Measurements from ENCODE around the gene PID1. TPM values are rescaled to one million over a fixed set of nuclear protein-coding genes. Genes with fewer than 3 reads are reported as not detected.
"Not testable (repeated sequence)": the region's sequence is repeated elsewhere in the genome, so short reads cannot be mapped to it uniquely, and the experiment has no call there.

The PID1 gene
- total RNA-seq, 1 donor from 2014 or later, result 0.34 TPM

DNA sequence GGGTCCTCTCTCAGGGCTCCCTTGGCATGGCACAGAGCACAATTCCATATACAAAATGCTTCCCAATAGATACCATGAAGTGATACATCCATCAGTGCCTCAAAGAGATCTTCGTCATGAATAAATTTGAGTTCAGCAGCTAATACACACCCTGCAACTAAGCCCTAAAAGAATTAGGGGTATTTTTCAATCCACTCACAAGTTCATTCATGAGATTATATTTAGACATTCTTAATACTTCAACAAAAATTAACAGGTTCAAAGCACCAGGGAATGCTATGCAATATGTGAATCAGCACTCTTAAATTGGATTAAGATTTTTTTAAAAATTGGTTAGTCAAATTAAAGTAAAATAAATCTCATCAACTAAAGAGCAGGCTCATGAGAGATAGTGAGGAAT is 79.7 kb downstream of the PID1 start:
- no peaks in the 10 kb centered on the region for H3K36me3 Mint-ChIP-seq (ENCODE audit: insufficient read depth)
- peaks cover 15% of the 10 kb centered on the region for H3K9me3 Mint-ChIP-seq (ENCODE audit: low read depth)
- DNase-seq (ENCODE audit: low spot score, unreplicated experiment), result no peak
- no peaks in the 10 kb centered on the region for H3K27me3 Mint-ChIP-seq
- no peaks in the 10 kb centered on the region for H3K4me1 Mint-ChIP-seq (ENCODE audit: low read depth)
- H3K27ac Mint-ChIP-seq, result no peak overlapping the region
- H3K4me3 Mint-ChIP-seq (ENCODE audit: low read depth), result no peak overlapping the region
- TF ChIP-seq, protein P1, sequence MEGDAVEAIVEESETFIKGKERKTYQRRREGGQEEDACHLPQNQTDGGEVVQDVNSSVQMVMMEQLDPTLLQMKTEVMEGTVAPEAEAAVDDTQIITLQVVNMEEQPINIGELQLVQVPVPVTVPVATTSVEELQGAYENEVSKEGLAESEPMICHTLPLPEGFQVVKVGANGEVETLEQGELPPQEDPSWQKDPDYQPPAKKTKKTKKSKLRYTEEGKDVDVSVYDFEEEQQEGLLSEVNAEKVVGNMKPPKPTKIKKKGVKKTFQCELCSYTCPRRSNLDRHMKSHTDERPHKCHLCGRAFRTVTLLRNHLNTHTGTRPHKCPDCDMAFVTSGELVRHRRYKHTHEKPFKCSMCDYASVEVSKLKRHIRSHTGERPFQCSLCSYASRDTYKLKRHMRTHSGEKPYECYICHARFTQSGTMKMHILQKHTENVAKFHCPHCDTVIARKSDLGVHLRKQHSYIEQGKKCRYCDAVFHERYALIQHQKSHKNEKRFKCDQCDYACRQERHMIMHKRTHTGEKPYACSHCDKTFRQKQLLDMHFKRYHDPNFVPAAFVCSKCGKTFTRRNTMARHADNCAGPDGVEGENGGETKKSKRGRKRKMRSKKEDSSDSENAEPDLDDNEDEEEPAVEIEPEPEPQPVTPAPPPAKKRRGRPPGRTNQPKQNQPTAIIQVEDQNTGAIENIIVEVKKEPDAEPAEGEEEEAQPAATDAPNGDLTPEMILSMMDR (IDR thresholded peaks at IDR 0.05; ENCODE audit: unreplicated experiment), result no peak

DNA sequence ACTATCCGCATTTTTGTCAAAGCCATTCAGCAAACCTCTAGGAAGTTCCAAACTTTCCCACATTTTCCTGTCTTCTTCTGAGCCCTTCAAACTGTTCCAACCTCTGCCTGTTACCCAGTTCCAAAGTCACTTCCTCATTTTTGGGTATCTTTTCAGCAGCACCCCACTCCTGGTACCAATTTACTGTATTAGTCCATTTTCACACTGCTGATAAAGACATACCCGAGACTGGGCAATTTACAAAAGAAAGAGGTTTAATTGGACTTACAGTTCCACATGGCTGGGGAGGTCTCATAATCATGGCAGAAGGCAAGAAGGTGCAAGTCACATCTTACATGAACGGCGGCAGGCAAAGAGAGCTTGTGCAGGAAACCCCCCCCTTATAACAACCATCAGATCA is 84.0 kb downstream of the PID1 start:
- peaks cover 22% of the 10 kb centered on the region for H3K9me3 Mint-ChIP-seq (ENCODE audit: low read depth)
- not testable (repeated sequence) for H3K4me3 Mint-ChIP-seq (ENCODE audit: low read depth); H3K27me3 Mint-ChIP-seq

DNA sequence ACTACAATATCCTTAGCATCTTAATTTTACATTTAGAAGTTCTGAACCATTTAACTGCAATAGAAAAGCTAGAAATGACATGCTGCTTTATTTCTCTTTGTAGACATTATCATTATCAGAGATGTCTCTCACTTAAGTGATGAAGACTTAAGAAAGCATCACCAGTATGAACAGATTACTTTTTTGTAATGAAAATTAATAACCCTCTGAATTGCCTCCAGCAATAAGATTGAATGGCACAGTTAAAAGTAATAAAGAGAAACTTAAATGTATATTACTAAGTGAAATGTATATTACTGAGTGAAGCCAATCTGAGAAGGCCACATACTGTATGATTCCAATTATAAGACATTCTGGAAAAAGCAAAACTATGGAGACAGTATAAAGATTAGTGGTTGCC is 89.4 kb downstream of the PID1 start:
- peaks cover 8% of the 10 kb centered on the region for H3K9me3 Mint-ChIP-seq (ENCODE audit: low read depth)
- DNase-seq (ENCODE audit: low spot score, unreplicated experiment), result no peak
- no peak overlapping the region for H3K4me3 Mint-ChIP-seq (ENCODE audit: low read depth)
- TF ChIP-seq, protein P1 (IDR thresholded peaks at IDR 0.05; ENCODE audit: unreplicated experiment), result no peak
- H3K4me1 Mint-ChIP-seq (ENCODE audit: low read depth), result peaks cover 3% of the 10 kb centered on the region
- no peaks in the 10 kb centered on the region for H3K27me3 Mint-ChIP-seq
- no peak overlapping the region for H3K27ac Mint-ChIP-seq
- H3K36me3 Mint-ChIP-seq (ENCODE audit: insufficient read depth), result no peaks in the 10 kb centered on the region

More for the DNA sequence above, 84.0 kb downstream of the PID1 start:
- not testable (repeated sequence) for H3K27ac Mint-ChIP-seq; H3K4me1 Mint-ChIP-seq (ENCODE audit: low read depth); DNase-seq (ENCODE audit: low spot score, unreplicated experiment); H3K36me3 Mint-ChIP-seq (ENCODE audit: insufficient read depth)

DNA sequence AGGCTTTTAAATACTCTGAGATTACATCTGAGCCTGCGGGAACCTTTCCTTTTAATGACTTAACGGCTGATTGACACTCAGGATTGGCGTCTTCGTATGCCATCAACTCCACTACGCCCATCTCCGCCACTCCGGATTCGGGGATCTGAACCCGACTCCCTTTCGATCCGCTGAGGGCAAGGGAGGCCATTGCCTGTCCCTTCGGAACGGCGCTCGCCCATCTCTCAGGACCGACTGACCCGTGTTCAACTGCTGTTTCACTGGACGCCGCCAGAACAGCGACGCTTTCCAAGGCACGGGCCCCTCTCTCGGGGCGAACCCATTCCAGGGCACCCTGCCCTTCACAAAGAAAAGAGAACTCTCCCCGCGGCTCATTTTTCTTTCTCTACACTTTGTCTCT is 90.4 kb downstream of the PID1 start:
- TF ChIP-seq, protein P1 (IDR thresholded peaks at IDR 0.05; ENCODE audit: unreplicated experiment), result no peak

DNA sequence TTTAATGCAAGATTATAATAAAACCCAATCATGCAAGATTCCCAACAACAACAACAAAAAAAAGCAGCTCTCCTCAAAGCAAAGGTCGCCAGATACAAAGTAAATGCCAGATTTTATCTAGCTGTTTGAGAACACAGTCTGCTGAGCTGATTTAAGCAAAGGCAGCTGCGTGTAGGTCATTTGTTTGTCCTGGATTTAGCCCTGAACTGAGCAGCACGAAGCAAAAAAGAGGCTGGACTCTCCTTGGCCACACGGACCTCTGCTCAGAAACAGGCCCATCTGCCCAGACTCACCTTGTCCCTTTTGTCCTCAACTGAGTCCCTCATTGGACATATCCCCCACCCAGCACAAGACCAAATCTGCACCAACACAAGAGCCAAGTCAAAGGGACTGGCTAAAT is 91.5 kb downstream of the PID1 start:
- H3K27me3 Mint-ChIP-seq, result no peaks in the 10 kb centered on the region
- no peaks in the 10 kb centered on the region for H3K9me3 Mint-ChIP-seq (ENCODE audit: low read depth)
- no peaks in the 10 kb centered on the region for H3K36me3 Mint-ChIP-seq (ENCODE audit: insufficient read depth)
- TF ChIP-seq, protein P1 (IDR thresholded peaks at IDR 0.05; ENCODE audit: unreplicated experiment), result no peak
- no peak overlapping the region for H3K4me3 Mint-ChIP-seq (ENCODE audit: low read depth)
- H3K4me1 Mint-ChIP-seq (ENCODE audit: low read depth), result peaks cover 3% of the 10 kb centered on the region
- DNase-seq (ENCODE audit: low spot score, unreplicated experiment), result no peak
- H3K27ac Mint-ChIP-seq, result no peak overlapping the region

More for the DNA sequence above, 90.4 kb downstream of the PID1 start:
- Mint-ChIP-seq H3K27ac (no peak overlapping the region), H3K27me3 (no peaks in the 10 kb centered on the region), H3K9me3 (ENCODE audit: low read depth) (peaks cover 6% of the 10 kb centered on the region), H3K4me3 (ENCODE audit: low read depth) (no peak overlapping the region), H3K4me1 (ENCODE audit: low read depth) (peaks cover 3% of the 10 kb centered on the region), H3K36me3 (ENCODE audit: insufficient read depth) (no peaks in the 10 kb centered on the region)
- no peak for DNase-seq (ENCODE audit: low spot score, unreplicated experiment)

DNA sequence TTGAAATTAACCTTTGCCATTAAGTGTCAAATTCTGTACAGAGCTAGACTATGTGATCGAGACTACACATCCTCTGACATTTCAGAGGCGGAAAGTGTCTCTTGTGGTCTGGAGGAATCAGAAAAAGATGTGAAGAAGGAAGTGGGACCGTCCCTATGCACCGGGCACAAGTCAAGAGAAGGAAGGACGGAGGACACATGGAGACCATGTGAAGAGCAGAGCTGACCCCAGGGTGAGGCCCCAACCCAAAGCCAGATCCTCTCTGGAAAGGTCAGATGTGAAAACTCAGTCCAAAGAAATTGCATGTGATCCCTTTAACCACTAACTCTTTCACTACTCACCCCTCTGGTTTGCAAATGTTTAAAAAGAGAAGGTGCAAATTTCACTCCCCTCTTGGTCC is 92.4 kb downstream of the PID1 start:
- Mint-ChIP-seq H3K27ac (no peak overlapping the region), H3K4me3 (ENCODE audit: low read depth) (no peak overlapping the region), H3K4me1 (ENCODE audit: low read depth) (peaks cover 7% of the 10 kb centered on the region), H3K36me3 (ENCODE audit: insufficient read depth) (no peaks in the 10 kb centered on the region), H3K27me3 (no peaks in the 10 kb centered on the region), H3K9me3 (ENCODE audit: low read depth) (no peaks in the 10 kb centered on the region)
- DNase-seq (ENCODE audit: low spot score, unreplicated experiment), result no peak
- TF ChIP-seq, protein P1 (IDR thresholded peaks at IDR 0.05; ENCODE audit: unreplicated experiment), result no peak

Data from progenitor cell of endocrine pancreas (in vitro differentiated cells).